Liver (tissue), 9 donors: ENCODE data around the gene BCAS4. TPM values are rescaled to one million over a fixed set of nuclear protein-coding genes. Genes with fewer than 3 reads are reported as not detected.

Experiments used
- DNase-seq: peaks from one replicate; pipeline ENCODE4 v3.0.0-alpha.2; 2017; ENCODE audit warnings: low spot score
- H3K27ac ChIP-seq, 2 donors: one replicate each; pipeline ENCODE4 v1.7.0; 2013; ENCODE audit warnings: inconsistent platforms in 2 of 2, low read length in 2 of 2, control low read depth in 1 of 2, low read depth in 1 of 2, mild to moderate bottlenecking in 1 of 2
- H3K27me3 ChIP-seq, 4 donors: one replicate each; pipeline versions ENCODE4 v1.6.1 to v1.7.0; 2013; ENCODE audit warnings: low read length in 3 of 4, inconsistent platforms in 1 of 4, mild to moderate bottlenecking in 1 of 4, moderate library complexity in 1 of 4; ENCODE audit not compliant: control insufficient read depth in 4 of 4, insufficient read depth in 4 of 4
- H3K36me3 ChIP-seq, 4 donors: one replicate each; pipeline versions ENCODE4 v1.6.1 to v1.7.0; 2013; ENCODE audit warnings: low read length in 3 of 4, mild to moderate bottlenecking in 3 of 4, low read depth in 1 of 4, moderate library complexity in 1 of 4; ENCODE audit not compliant: control insufficient read depth in 4 of 4, insufficient read depth in 3 of 4
- H3K4me1 ChIP-seq, 4 donors: one replicate each; pipeline versions ENCODE4 v1.6.1 to v1.7.0; 2013; ENCODE audit warnings: low read length in 3 of 4, mild to moderate bottlenecking in 3 of 4, moderate library complexity in 1 of 4; ENCODE audit not compliant: control insufficient read depth in 4 of 4, insufficient read depth in 4 of 4
- H3K4me3 ChIP-seq, 3 donors: one replicate each; pipeline versions ENCODE4 v1.6.1 to v1.7.0; 2013; ENCODE audit warnings: low read length in 3 of 3, control low read depth in 1 of 3, low read depth in 1 of 3, mild to moderate bottlenecking in 1 of 3
- H3K9ac ChIP-seq, 2 donors: one replicate each; pipeline ENCODE4 v1.7.0; 2013; ENCODE audit warnings: low read length in 2 of 2, mild to moderate bottlenecking in 2 of 2, moderate library complexity in 2 of 2, control low read depth in 1 of 2, low read depth in 1 of 2
- H3K9me3 ChIP-seq, 4 donors: one replicate each; pipeline versions ENCODE4 v1.6.1 to v1.7.0; 2013; ENCODE audit warnings: low read length in 3 of 4; ENCODE audit not compliant: control insufficient read depth in 4 of 4
- EGR1 ChIP-seq, 2 donors: IDR thresholded peaks; 2 replicates each; pipeline ENCODE4 v1.6.1; 2016 to 2018; ENCODE audit warnings: antibody characterized with exemption in 2 of 2, low read depth in 2 of 2
- FOXA1 ChIP-seq: IDR thresholded peaks from 2 replicates; pipeline ENCODE4 v1.6.1; 2016; ENCODE audit warnings: antibody characterized with exemption
- MAX ChIP-seq: IDR thresholded peaks from 2 replicates; pipeline ENCODE4 v1.6.1; 2016; ENCODE audit warnings: antibody characterized with exemption
- TAF1 ChIP-seq: conservative IDR thresholded peaks from 2 replicates; pipeline ENCODE4 v1.6.1; 2016; ENCODE audit warnings: antibody characterized with exemption, mild to moderate bottlenecking
- WGBS: extraction: QIAGEN DNeasy Blood & Tissue Kit; methylation state at CpG from one replicate; pipeline ENCODE4 v1.1.7; 2013; 5-methylcytosine and 5-hydroxymethylcytosine counted together
- polyA plus RNA-seq, 2 donors: library from polyadenylated mRNA; stranded (reverse) in 1 of 2; unstranded in 1 of 2; fragments of 200-250 nt in 1 of 2; fragments of >200 nt in 1 of 2; fragmentation: Nextera tagmentation in 1 of 2; extraction: Ambion mirVana in 1 of 2; gene quantifications; one replicate each; pipeline versions ENCODE4 v1.2.1 to v1.2.3, GENCODE V29; 2013 to 2015
- total RNA-seq, 2 donors: library from RNA; depleted of rRNA; stranded (reverse); fragments of >200 nt; gene quantifications; one replicate each; pipeline ENCODE4 v1.2.3, GENCODE V29; 2014
- TF ChIP-seq, protein P1 (sequence below): IDR thresholded peaks from 2 replicates; pipeline ENCODE4 v1.6.1; 2016; ENCODE audit warnings: antibody characterized with exemption, mild to moderate bottlenecking
- TF ChIP-seq, protein P2 (sequence below): fragments of 150-350 bp; IDR thresholded peaks from 2 replicates; pipeline ENCODE4 v1.5.1; 2017; ENCODE audit warnings: improper control_type of control experiment, low read depth, low read length; ENCODE audit not compliant: missing input control
- donor health status: healthy.
- donor health status: healthy.
- donor health status: healthy.
- donor health status: healthy.
- donor health status: healthy.

BCAS4 gene
- total and polyA plus RNA-seq, 4 donors: 0.25 to 0.50 (median 0.47) TPM

DNA sequence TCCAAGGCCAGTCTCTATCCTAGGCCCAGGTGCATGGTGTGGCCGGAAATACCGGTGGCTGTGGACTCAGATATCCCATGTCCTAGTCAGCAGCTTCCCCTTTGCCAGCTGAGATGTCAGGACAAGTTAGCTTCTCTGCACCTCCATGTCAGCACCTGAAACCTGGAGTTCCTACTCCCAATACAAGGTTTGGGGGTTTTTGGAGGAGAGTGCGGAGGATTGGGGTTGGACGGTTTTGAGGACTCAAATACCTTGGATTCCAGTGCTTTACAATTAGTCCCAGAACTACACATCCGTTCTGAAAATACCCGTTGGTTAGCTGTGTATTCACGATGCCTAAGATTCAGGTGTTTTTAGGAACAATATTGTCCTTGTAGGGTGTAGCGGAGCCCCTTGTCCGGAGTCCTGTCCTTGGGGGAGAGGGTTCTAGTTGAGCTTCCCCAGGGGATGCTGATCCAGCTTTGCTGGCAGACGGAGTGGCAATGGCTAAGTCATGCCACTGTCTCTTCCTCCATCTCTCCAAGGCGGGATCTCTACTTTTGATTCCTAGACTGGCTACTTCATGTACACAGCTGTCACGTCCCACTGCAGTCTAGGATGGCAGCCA, 91.4 kb downstream of the BCAS4 start:
- peaks cover 0 to 14% (median 10%) of the 10 kb centered on the region in 4 donors for H3K36me3 ChIP-seq
- no peaks in the 10 kb centered on the region for H3K9me3 ChIP-seq
- TF ChIP-seq, protein P1, sequence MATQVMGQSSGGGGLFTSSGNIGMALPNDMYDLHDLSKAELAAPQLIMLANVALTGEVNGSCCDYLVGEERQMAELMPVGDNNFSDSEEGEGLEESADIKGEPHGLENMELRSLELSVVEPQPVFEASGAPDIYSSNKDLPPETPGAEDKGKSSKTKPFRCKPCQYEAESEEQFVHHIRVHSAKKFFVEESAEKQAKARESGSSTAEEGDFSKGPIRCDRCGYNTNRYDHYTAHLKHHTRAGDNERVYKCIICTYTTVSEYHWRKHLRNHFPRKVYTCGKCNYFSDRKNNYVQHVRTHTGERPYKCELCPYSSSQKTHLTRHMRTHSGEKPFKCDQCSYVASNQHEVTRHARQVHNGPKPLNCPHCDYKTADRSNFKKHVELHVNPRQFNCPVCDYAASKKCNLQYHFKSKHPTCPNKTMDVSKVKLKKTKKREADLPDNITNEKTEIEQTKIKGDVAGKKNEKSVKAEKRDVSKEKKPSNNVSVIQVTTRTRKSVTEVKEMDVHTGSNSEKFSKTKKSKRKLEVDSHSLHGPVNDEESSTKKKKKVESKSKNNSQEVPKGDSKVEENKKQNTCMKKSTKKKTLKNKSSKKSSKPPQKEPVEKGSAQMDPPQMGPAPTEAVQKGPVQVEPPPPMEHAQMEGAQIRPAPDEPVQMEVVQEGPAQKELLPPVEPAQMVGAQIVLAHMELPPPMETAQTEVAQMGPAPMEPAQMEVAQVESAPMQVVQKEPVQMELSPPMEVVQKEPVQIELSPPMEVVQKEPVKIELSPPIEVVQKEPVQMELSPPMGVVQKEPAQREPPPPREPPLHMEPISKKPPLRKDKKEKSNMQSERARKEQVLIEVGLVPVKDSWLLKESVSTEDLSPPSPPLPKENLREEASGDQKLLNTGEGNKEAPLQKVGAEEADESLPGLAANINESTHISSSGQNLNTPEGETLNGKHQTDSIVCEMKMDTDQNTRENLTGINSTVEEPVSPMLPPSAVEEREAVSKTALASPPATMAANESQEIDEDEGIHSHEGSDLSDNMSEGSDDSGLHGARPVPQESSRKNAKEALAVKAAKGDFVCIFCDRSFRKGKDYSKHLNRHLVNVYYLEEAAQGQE: no peak
- TF ChIP-seq EGR1 (IDR thresholded peaks at IDR 0.05; ENCODE audit: low read depth in 2 of 2): no peak
- TF ChIP-seq FOXA1: no peak
- no peak for TF ChIP-seq TAF1
- H3K9ac ChIP-seq: no peak overlapping the region
- WGBS: 94% methylated on average over 12 of the region's 12 CpGs
- H3K27ac ChIP-seq: no peak overlapping the region
- H3K4me1 ChIP-seq: no peaks in the 10 kb centered on the region
- no peak overlapping the region for H3K4me3 ChIP-seq
- no peak for DNase-seq
- no peaks in the 10 kb centered on the region for H3K27me3 ChIP-seq

DNA sequence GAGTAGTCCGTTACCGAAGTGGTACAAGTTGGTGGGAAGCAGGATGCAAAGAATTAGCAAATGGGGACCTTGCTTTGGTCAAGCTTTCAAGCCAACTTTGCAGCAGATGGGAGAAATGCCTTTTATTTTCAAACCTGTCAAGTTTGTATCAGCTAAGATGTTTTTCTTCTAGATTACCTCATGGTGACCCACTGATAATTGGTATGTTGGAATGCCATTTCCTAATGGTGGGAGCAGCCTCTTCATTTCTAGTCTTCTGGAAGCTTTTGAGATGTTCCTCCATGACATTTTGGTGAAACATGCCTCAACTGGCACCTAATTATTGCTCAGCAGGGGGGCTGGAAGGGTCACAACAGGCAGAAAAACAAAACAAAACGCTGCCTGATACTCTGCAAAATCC, 92.7 kb downstream of the BCAS4 start:
- Histone ChIP-seq H3K4me3 (no peak overlapping the region), H3K4me1 (no peaks in the 10 kb centered on the region), H3K27ac (no peak overlapping the region), H3K36me3 (peaks cover 0 to 26% (median 17%) of the 10 kb centered on the region in 4 donors), H3K9me3 (no peaks in the 10 kb centered on the region), H3K27me3 (no peaks in the 10 kb centered on the region), H3K9ac (no peak overlapping the region)
- WGBS: 96% methylated on average over 3 of the region's 3 CpGs
- TF ChIP-seq, protein P2, sequence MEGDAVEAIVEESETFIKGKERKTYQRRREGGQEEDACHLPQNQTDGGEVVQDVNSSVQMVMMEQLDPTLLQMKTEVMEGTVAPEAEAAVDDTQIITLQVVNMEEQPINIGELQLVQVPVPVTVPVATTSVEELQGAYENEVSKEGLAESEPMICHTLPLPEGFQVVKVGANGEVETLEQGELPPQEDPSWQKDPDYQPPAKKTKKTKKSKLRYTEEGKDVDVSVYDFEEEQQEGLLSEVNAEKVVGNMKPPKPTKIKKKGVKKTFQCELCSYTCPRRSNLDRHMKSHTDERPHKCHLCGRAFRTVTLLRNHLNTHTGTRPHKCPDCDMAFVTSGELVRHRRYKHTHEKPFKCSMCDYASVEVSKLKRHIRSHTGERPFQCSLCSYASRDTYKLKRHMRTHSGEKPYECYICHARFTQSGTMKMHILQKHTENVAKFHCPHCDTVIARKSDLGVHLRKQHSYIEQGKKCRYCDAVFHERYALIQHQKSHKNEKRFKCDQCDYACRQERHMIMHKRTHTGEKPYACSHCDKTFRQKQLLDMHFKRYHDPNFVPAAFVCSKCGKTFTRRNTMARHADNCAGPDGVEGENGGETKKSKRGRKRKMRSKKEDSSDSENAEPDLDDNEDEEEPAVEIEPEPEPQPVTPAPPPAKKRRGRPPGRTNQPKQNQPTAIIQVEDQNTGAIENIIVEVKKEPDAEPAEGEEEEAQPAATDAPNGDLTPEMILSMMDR: no peak
- no peak for TF ChIP-seq EGR1 (IDR thresholded peaks at IDR 0.05; ENCODE audit: low read depth in 2 of 2)
- DNase-seq: no peak

GRCh38 chr20:50891138-50891537, 96.3 kb downstream of the BCAS4 start:
- Histone ChIP-seq H3K27ac (no peak overlapping the region), H3K9ac (no peak overlapping the region), H3K36me3 (peaks cover 2 to 47% (median 36%) of the 10 kb centered on the region in 4 donors), H3K4me1 (peaks cover 0 to 6% (median under 1%) of the 10 kb centered on the region in 4 donors), H3K4me3 (no peak overlapping the region), H3K9me3 (no peaks in the 10 kb centered on the region), H3K27me3 (no peaks in the 10 kb centered on the region)
- TF ChIP-seq MAX (no peak), FOXA1 (no peak)
- DNase-seq: no peak
- WGBS: 90% methylated on average over 5 of the region's 5 CpGs
